ENCODE results near the gene ZNF556. TPM values are rescaled to one million over a fixed set of nuclear protein-coding genes. Genes with fewer than 3 reads are reported as not detected.
"Not testable (repeated sequence)": the region's sequence is repeated elsewhere in the genome, so short reads cannot be mapped to it uniquely, and the experiment has no call there.

Gene ZNF556
- total RNA-seq, 1 experiment from 2014 or later = not detected

- CTCF ChIA-PET = no interaction called here
- DNase-seq (ENCODE audit: low spot score) = no peak
- POLR2A ChIA-PET (ENCODE audit: low non-redundant PET) = no interaction called here
- no peaks in the 10 kb centered on the region for H3K27me3 ChIP-seq (replicated peaks; ENCODE audit: insufficient read depth, low read depth, low read length, poor library complexity)
- TF ChIP-seq CTCF (conservative IDR thresholded peaks at IDR 0.05; ENCODE audit: low read depth, low read length) (no peak), EZH2 (IDR thresholded peaks at IDR 0.05; ENCODE audit: borderline replicate concordance, low read depth, low read length, poor library complexity, severe bottlenecking) (no peak)
- H3K4me1 ChIP-seq (ENCODE audit: insufficient read depth, low read length, poor library complexity, severe bottlenecking) = no peaks in the 10 kb centered on the region
- no peak overlapping the region for H3K27ac ChIP-seq (ENCODE audit: low read depth, low read length, poor library complexity, severe bottlenecking)
- intact Hi-C loops (cut with micrococcal nuclease; ENCODE audit: unreplicated experiment) = no loop called here
- H3K9me3 ChIP-seq (ENCODE audit: low read depth, low read length, poor library complexity, severe bottlenecking) = no peaks in the 10 kb centered on the region
- no peak overlapping the region for H3K4me3 ChIP-seq (ENCODE audit: low read depth, low read length, poor library complexity, severe bottlenecking)
- BruUV-seq (replicated peaks) = no TSS peak
- H3K36me3 ChIP-seq (ENCODE audit: insufficient read depth, low read length, poor library complexity, severe bottlenecking) = no peaks in the 10 kb centered on the region
These were observed 575 bp upstream of the ZNF556 start for GRCh38 chr19:2866495-2867024.

- Histone ChIP-seq H3K27ac (ENCODE audit: low read depth, low read length, poor library complexity, severe bottlenecking) (no peak overlapping the region), H3K4me1 (ENCODE audit: insufficient read depth, low read length, poor library complexity, severe bottlenecking) (no peaks in the 10 kb centered on the region), H3K9me3 (ENCODE audit: low read depth, low read length, poor library complexity, severe bottlenecking) (no peaks in the 10 kb centered on the region), H3K4me3 (ENCODE audit: low read depth, low read length, poor library complexity, severe bottlenecking) (no peak overlapping the region), H3K27me3 (replicated peaks; ENCODE audit: insufficient read depth, low read depth, low read length, poor library complexity) (no peaks in the 10 kb centered on the region), H3K36me3 (ENCODE audit: insufficient read depth, low read length, poor library complexity, severe bottlenecking) (no peaks in the 10 kb centered on the region)
- POLR2A ChIA-PET (ENCODE audit: low non-redundant PET) = no interaction called here
- CTCF ChIA-PET = interaction anchor here (1.2 kb wide), 1 partner anchor 221 kb away, joined by 5 read pairs; no protein-coding TSS in a partner anchor
- TF ChIP-seq CTCF (conservative IDR thresholded peaks at IDR 0.05; ENCODE audit: low read depth, low read length) = no peak
- no TSS peak for BruUV-seq (replicated peaks)
- no peak for DNase-seq (ENCODE audit: low spot score)
- intact Hi-C loops (cut with micrococcal nuclease; ENCODE audit: unreplicated experiment) = no loop called here
These were observed 2.5 kb downstream of the ZNF556 start for GRCh38 chr19:2869618-2870017.

GRCh38 chr19:2872175-2872574, 5.0 kb downstream of the ZNF556 start:
- H3K4me1 ChIP-seq (ENCODE audit: insufficient read depth, low read length, poor library complexity, severe bottlenecking); H3K4me3 ChIP-seq (ENCODE audit: low read depth, low read length, poor library complexity, severe bottlenecking); H3K27ac ChIP-seq (ENCODE audit: low read depth, low read length, poor library complexity, severe bottlenecking); BruUV-seq (replicated peaks); POLR2A ChIA-PET (ENCODE audit: low non-redundant PET); DNase-seq (ENCODE audit: low spot score); H3K36me3 ChIP-seq (ENCODE audit: insufficient read depth, low read length, poor library complexity, severe bottlenecking); H3K27me3 ChIP-seq (replicated peaks; ENCODE audit: insufficient read depth, low read depth, low read length, poor library complexity): not testable (repeated sequence)
- TF ChIP-seq CTCF (conservative IDR thresholded peaks at IDR 0.05; ENCODE audit: low read depth, low read length) = peak; percentile 43
- intact Hi-C loops (cut with micrococcal nuclease; ENCODE audit: unreplicated experiment) = loop anchor here (2.0 kb wide), 1 partner anchor 223 kb away; no protein-coding TSS in a partner anchor
- H3K9me3 ChIP-seq (ENCODE audit: low read depth, low read length, poor library complexity, severe bottlenecking) = peaks cover 11% of the 10 kb centered on the region
- CTCF ChIA-PET = interaction anchor here (1.2 kb wide), 1 partner anchor 224 kb away, joined by 7 read pairs; no protein-coding TSS in a partner anchor

Measured in A673 (cell line).